Fibroblast of mammary gland (primary cell): ENCODE measurements around the gene ARFGAP3.

Experiments used
- DNase-seq: peaks from one replicate; pipeline ENCODE4 v3.0.0-alpha.2; 2010; ENCODE audit warnings: low read depth
- H3K4me3 ChIP-seq: 2 replicates; pipeline ENCODE4 v1.5.1; 2011; ENCODE audit warnings: low read depth, mild to moderate bottlenecking, low read length, moderate library complexity; ENCODE audit not compliant: control insufficient read depth
- TF ChIP-seq, protein P1 (sequence below): conservative IDR thresholded peaks from 2 replicates; pipeline ENCODE4 v1.5.1; 2011; ENCODE audit warnings: low read depth, low read length, inconsistent platforms; ENCODE audit not compliant: control insufficient read depth, insufficient read depth

The ARFGAP3 gene

DNA sequence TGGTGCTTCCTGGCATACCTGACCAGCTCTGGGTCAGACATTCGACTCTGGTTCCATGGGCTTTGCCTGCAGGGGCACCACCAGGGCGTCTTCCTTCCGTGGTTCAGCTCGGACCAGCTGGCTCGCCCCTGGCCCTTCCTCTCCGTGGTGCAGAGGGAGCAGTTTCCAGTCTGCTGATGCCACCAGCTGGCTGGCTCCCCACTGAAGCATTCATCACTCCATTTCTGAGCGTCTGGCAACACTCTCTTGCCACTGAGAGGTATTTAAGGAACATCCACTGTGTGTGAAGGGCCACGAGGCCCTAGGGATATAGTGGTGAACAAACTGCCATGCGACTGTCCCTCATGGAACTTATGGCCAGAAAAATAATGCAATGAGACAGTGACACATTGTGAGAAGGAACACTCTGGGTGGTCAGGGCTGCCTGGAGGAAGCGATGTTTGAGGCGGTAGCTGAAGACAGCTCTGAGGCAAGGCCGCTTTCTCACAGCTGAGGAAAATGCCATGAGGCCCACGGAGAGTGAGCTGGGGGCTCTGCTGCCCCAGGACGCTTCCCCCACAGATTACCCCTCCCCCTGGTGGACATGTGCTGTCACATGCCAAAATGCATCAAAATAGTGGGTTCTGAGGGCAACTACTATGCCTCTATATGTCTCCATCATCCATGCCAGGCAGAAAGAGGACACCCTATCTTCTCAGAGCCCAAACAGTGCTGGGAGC is 44.9 kb upstream of the ARFGAP3 start:
- TF ChIP-seq, protein P1, sequence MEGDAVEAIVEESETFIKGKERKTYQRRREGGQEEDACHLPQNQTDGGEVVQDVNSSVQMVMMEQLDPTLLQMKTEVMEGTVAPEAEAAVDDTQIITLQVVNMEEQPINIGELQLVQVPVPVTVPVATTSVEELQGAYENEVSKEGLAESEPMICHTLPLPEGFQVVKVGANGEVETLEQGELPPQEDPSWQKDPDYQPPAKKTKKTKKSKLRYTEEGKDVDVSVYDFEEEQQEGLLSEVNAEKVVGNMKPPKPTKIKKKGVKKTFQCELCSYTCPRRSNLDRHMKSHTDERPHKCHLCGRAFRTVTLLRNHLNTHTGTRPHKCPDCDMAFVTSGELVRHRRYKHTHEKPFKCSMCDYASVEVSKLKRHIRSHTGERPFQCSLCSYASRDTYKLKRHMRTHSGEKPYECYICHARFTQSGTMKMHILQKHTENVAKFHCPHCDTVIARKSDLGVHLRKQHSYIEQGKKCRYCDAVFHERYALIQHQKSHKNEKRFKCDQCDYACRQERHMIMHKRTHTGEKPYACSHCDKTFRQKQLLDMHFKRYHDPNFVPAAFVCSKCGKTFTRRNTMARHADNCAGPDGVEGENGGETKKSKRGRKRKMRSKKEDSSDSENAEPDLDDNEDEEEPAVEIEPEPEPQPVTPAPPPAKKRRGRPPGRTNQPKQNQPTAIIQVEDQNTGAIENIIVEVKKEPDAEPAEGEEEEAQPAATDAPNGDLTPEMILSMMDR: peak; percentile 19
- no peak overlapping the region for H3K4me3 ChIP-seq
- DNase-seq: no peak

DNA sequence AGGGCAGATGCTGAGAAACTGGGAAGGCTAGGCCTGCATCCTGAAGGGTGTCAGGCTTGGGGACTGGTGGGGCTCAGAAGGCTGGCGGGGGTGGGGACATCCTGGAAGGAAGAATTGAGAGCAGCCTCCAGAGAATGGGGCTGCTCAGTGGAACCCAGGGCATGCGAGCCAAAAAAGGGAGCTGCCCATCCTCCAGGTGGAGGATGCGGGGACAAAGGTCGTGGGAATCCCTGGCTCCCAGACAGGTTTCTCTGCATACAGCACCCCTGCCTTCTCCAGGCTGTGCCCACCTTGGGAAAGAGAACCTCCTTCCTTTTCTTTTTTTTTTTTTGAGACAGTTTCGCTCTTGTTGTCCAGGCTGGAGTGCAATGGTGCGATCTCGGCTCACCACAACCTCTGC is 40.9 kb upstream of the ARFGAP3 start:
- no peak overlapping the region for H3K4me3 ChIP-seq
- TF ChIP-seq, protein P1: no peak
- DNase-seq: no peak

DNA sequence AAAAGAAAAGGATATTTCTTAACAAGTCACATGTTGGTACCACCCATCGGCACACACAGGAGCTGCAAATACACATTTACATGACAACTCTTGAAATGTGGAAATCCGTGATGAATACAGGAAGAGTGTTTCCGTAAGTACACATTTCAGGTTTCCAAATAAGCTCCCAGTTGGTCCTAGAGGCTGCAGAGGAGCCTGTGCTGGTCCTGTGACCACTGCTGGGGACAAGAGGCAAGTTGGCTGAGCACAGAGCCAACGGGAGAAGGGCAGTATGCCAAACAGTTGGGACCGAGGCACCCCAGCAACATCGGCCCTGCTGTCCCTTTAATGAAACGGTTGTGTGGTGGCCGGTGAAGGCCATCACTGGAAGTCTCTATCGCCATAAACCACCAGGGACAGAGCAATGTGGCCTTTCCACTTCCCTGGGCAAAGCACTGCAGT is 38.5 kb upstream of the ARFGAP3 start:
- TF ChIP-seq, protein P1: no peak
- DNase-seq: no peak
- H3K4me3 ChIP-seq: no peak overlapping the region

DNA sequence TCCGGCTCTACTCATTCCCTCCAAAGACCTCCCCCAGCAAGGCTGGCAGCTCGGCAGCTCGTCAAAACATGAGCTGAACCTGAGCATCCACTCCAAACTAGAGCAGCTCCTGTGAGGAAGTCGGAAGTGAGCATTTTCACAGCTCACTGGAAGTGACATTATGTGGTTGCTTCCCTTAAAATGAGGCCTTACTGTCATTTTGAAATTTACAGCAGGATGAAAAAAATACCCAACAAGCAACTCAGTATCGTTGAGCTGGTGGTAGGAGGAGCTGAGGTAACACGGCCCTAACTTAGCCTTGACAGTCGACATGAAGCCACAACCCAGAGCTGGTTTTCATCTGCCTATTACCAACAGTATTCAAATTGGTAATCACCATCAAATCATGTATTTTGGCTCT is 38.0 kb upstream of the ARFGAP3 start:
- TF ChIP-seq, protein P1: no peak
- no peak for DNase-seq
- no peak overlapping the region for H3K4me3 ChIP-seq

DNA sequence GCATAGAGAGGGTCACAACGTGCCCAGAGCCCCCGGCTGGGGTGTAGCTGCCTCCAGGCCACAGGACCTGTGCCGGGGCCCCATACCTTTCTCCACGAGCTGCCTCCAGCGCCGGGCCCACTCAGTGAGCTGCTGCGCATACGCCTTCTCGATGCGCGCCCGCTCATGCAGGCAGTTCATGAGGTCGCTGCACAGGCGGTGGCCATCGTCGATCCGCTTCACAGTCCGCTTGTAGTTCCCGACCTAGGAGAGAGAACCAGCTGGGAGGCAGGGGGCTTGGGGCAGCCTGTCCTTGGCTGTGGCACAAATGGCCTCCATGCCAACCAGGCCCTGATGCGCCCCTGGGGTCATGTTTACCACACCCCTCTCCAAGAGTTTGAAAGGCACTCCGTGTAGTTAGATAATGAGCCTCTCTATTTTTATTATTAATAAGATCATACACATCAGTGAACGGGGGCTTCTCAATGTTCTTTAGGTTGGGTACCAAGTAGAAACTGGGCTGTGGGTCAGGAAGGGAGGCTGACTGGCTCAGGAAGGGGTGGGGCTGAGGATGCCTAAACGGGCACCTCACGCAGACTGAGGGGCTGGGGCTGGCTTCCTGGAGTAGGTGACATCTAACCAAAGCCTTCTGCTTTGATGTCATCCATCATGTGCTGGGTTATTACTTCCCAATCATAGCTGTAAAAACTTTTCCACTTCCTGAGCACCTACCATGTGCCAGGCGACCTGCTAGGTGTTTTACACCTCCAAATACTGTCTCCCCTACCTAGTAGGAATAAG is 36.5 kb upstream of the ARFGAP3 start:
- TF ChIP-seq, protein P1: no peak
- H3K4me3 ChIP-seq: no peak overlapping the region
- DNase-seq: no peak

DNA sequence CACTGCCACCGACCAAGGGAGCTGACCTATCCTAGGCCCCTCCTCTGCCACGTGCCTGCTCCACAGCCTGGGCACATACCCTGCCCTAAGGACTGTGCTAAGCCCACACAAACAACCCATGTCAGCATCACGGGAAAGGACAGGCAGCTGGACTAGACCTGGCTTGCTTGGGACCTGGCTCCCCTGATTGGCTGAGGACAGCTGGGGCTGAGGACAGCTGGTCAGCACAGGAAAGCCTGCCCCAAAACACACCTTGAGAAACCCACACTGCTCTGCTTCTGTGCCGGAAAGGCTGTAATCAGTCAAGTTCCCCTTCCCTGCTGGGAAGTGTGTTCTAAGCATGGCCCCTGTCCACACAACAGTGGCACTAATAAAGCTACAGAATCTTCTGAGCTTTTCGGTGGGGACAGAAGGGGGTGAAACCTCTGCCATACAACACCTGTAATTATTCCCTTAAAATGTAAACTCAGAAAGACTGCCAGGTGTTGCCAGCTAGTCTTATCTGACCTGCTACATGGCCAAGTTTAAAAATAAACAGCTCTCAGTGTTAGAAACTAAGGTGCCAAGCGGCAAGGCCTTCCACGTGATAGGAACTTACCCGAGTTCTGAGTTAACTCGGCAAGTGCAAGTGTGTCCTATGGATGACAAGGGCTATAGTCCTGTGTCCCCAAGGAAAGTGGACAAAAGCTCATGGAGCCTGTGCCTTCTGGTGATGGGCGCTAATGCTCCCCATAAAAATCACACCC is 35.7 kb upstream of the ARFGAP3 start:
- DNase-seq: no peak
- TF ChIP-seq, protein P1: no peak
- H3K4me3 ChIP-seq: no peak overlapping the region
